ENCODE measurements around the gene MYLK3.

DNA sequence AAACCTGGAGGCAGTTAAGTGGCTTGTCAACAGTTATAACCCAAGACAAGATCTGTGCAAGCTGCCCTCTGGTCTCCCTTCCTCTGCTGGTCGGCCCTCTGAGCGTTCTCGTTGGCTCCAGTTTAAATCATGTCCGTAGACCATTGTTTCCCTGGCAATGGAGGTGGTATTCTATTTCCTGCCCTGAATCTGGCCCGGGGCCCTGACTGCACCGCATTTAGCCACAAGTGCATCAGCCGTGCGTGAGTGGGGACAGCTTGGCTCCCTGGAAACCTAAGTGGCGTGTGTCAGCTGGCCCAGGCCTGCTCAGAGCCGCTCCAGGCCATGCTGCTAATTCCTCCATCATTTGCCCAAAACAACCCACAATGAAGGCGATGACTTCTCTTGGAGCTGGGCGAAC is 15.0 kb upstream of the MYLK3 start:
- TF ChIP-seq, protein P1, sequence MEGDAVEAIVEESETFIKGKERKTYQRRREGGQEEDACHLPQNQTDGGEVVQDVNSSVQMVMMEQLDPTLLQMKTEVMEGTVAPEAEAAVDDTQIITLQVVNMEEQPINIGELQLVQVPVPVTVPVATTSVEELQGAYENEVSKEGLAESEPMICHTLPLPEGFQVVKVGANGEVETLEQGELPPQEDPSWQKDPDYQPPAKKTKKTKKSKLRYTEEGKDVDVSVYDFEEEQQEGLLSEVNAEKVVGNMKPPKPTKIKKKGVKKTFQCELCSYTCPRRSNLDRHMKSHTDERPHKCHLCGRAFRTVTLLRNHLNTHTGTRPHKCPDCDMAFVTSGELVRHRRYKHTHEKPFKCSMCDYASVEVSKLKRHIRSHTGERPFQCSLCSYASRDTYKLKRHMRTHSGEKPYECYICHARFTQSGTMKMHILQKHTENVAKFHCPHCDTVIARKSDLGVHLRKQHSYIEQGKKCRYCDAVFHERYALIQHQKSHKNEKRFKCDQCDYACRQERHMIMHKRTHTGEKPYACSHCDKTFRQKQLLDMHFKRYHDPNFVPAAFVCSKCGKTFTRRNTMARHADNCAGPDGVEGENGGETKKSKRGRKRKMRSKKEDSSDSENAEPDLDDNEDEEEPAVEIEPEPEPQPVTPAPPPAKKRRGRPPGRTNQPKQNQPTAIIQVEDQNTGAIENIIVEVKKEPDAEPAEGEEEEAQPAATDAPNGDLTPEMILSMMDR (IDR thresholded peaks at IDR 0.05): no peak
- no peak for TF ChIP-seq POLR2A (IDR thresholded peaks at IDR 0.05)
- TF ChIP-seq EP300 (IDR thresholded peaks at IDR 0.05; ENCODE audit: low read depth): no peak
- no peak for TF ChIP-seq POLR2AphosphoS5 (IDR thresholded peaks at IDR 0.05)
